ENCODE data around the gene CFLAR.

GRCh38 chr2:201156640-201157039, 40.7 kb downstream of the CFLAR start:
- no peak for TF ChIP-seq CTCF (IDR thresholded peaks at IDR 0.05; ENCODE audit: poor library complexity, severe bottlenecking)
- no peak for TF ChIP-seq SMC3 (conservative IDR thresholded peaks at IDR 0.05; ENCODE audit: poor library complexity)
- no peak for TF ChIP-seq POLR2AphosphoS5 (IDR thresholded peaks at IDR 0.05)
- no peak for TF ChIP-seq EP300 (conservative IDR thresholded peaks at IDR 0.05; ENCODE audit: poor library complexity, severe bottlenecking)
- no peak for TF ChIP-seq TAF1 (IDR thresholded peaks at IDR 0.05; ENCODE audit: low read depth)
- TF ChIP-seq REST (IDR thresholded peaks at IDR 0.05; ENCODE audit: borderline replicate concordance), result no peak
- no peak for TF ChIP-seq RAD21 (conservative IDR thresholded peaks at IDR 0.05)
- no peak for TF ChIP-seq EZH2 (IDR thresholded peaks at IDR 0.05; ENCODE audit: borderline replicate concordance, insufficient read depth, low read length, poor library complexity, severe bottlenecking)
- TF ChIP-seq MXI1 (conservative IDR thresholded peaks at IDR 0.05; ENCODE audit: poor library complexity, severe bottlenecking), result no peak

All from neural cell (in vitro differentiated cells).